Pancreas (tissue), 10 donors: ENCODE results near the gene GGN. TPM values are rescaled to one million over a fixed set of nuclear protein-coding genes. Genes with fewer than 3 reads are reported as not detected.
"Not testable (repeated sequence)": the region's sequence is repeated elsewhere in the genome, so short reads cannot be mapped to it uniquely, and the experiment has no call there.

Source experiments
- ATAC-seq, 4 donors: fragments of 200-7000 bp; cut with Tn5 transposase; one replicate each; pipeline versions ENCODE4 v1.8.0 to v1.9.1; 2020; ENCODE audit warnings: mild to moderate bottlenecking in 4 of 4, moderate library complexity in 4 of 4
- DNase-seq, 6 donors: peaks; one replicate each; pipeline ENCODE4 v3.0.0-alpha.2; 2020
- FAIRE-seq: peaks from 2 replicates; lab custom pipeline; 2012; peaks lifted over from hg19 to GRCh38; lab: Jason Lieb, UNC
- H3K27ac ChIP-seq, 4 donors: fragments of 200-600 bp; sonication (generic); 1 replicate in 3 of 4; 2 replicates in 1 of 4; pipeline versions ENCODE4 v1.5.0 to v1.8.0; 2020
- H3K27me3 ChIP-seq, 4 donors: fragments of 200-600 bp; one replicate each; pipeline ENCODE4 v1.8.0; 2021
- H3K36me3 ChIP-seq, 3 donors: fragments of 200-600 bp; sonication (generic) in 1 of 3; one replicate each; pipeline versions ENCODE4 v1.5.0 to v1.8.0; 2020 to 2021
- H3K4me1 ChIP-seq, 3 donors: fragments of 200-600 bp; one replicate each; pipeline ENCODE4 v1.8.0; 2021
- H3K4me3 ChIP-seq, 4 donors: fragments of 200-600 bp; sonication (generic) in 2 of 4; one replicate each; pipeline versions ENCODE4 v1.5.0 to v1.8.0; 2020 to 2021
- H3K9me3 ChIP-seq, 4 donors: fragments of 200-600 bp; one replicate each; pipeline ENCODE4 v1.8.0; 2021
- WGBS, 2 donors: extraction: QIAGEN DNeasy Blood & Tissue Kit; methylation state at CpG; one replicate each; pipeline ENCODE4 v1.1.7; 2013; 5-methylcytosine and 5-hydroxymethylcytosine counted together
- intact Hi-C, 3 donors: fragments of 100-400 bp; cut with DNase I; formaldehyde crosslinking; loops; one replicate each; pipeline versions ENCODE4 v1.11.1 to v1.14.2; 2022
- polyA plus RNA-seq, 2 donors: library from polyadenylated mRNA; stranded (reverse); fragments of 200-250 nt; gene quantifications; one replicate each; pipeline ENCODE4 v1.2.3, GENCODE V29; 2013
- total RNA-seq, 6 donors: library from RNA; stranded (reverse); fragmentation: NEBNext Ultra II Directional in 4 of 6; extraction: Animal tissue kit (Norgen Biotek cat#: 25700) in 4 of 6; gene quantifications; one replicate each; pipeline versions ENCODE4 v1.2.1 to v1.2.4, GENCODE V29; 2021 to 2023
- TF ChIP-seq, protein P1 (sequence below), 4 donors: fragments of 200-600 bp; sonication (generic) in 3 of 4; IDR thresholded peaks; one replicate each; pipeline versions ENCODE4 v1.5.0 to v1.8.0; 2021; ENCODE audit warnings: antibody characterized with exemption in 4 of 4
- donor health status: healthy with polysubstance abuse.
- donor health status: DM: no; HTN: no; CAD: no; lungs with moderate emphysema.
- donor health status: DM: no; HTN: no; CAD: no.
- donor health status: control.
- donor health status: control.
- donor health status: Bipolar disorder and iron deficiency.
- donor health status: DM: yes; HTN: yes; CAD: no.
- donor health status: DM: no; HTN: no; CAD: no.
- donor health status: DM: no; HTN: no; CAD: no.
- donor health status: DM: yes; HTN: yes; CAD: no.

Gene GGN
- total and polyA plus RNA-seq, 8 donors: 0.23 to 2.2 (median 0.29) TPM; not detected in 2

DNA sequence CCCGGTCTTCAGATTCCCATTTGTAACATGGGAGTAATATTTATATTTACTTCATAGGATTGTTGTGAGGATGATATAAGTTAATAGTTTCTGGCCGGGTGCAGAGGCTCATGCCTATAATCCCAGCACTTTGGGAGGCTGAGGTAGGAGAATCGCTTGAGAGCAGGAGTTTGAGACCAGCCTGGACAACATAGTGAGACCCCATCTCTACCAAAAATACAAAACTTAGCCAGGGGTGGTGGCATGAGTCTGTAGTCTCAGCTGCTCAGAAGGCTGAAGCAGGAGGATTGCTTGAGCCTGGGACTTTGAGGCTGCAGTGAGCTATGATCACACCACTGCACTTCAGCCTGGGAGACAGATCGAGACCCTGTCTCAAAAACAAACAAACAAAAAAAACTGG lies 41.0 kb downstream of the GGN start:
- H3K27me3 ChIP-seq: no peaks in the 10 kb centered on the region
- no peak for ATAC-seq
- TF ChIP-seq, protein P1, sequence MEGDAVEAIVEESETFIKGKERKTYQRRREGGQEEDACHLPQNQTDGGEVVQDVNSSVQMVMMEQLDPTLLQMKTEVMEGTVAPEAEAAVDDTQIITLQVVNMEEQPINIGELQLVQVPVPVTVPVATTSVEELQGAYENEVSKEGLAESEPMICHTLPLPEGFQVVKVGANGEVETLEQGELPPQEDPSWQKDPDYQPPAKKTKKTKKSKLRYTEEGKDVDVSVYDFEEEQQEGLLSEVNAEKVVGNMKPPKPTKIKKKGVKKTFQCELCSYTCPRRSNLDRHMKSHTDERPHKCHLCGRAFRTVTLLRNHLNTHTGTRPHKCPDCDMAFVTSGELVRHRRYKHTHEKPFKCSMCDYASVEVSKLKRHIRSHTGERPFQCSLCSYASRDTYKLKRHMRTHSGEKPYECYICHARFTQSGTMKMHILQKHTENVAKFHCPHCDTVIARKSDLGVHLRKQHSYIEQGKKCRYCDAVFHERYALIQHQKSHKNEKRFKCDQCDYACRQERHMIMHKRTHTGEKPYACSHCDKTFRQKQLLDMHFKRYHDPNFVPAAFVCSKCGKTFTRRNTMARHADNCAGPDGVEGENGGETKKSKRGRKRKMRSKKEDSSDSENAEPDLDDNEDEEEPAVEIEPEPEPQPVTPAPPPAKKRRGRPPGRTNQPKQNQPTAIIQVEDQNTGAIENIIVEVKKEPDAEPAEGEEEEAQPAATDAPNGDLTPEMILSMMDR (IDR thresholded peaks at IDR 0.05): no peak
- no peak for DNase-seq
- 72 to 78% methylated on average over 4 of the region's 4 CpGs for WGBS, 2 donors
- H3K36me3 ChIP-seq: no peaks in the 10 kb centered on the region
- no peak overlapping the region for H3K4me3 ChIP-seq
- intact Hi-C loops: no loop called here
- no peaks in the 10 kb centered on the region for H3K4me1 ChIP-seq
- no peak for FAIRE-seq
- H3K27ac ChIP-seq: no peak overlapping the region
- H3K9me3 ChIP-seq: no peaks in the 10 kb centered on the region

DNA sequence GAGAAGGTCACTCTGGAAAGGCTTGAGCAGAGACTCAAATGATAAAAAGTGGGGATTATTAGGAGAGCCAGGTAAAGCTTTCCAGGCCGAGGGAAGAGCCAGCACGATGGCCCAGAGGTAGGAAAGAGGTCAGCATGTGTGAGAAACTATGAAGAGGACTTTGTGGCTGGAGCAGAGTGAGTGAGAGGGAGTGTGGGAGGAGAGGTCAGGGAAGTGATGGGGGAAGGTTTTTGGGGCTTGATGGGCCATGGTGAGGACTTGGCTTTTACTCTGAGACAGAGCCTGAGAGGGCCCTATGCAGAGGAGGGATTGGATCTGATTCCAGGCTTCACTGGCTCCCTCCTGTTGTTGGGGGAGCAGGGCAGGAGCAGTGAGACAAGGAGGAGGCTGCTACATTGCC lies 46.9 kb downstream of the GGN start:
- TF ChIP-seq, protein P1 (IDR thresholded peaks at IDR 0.05): no peak
- Histone ChIP-seq H3K27me3 (no peaks in the 10 kb centered on the region), H3K4me3 (no peak overlapping the region), H3K27ac (no peak overlapping the region), H3K4me1 (no peaks in the 10 kb centered on the region), H3K36me3 (no peaks in the 10 kb centered on the region), H3K9me3 (no peaks in the 10 kb centered on the region)
- ATAC-seq (no peak), DNase-seq (no peak), FAIRE-seq (no peak)
- 87 to 94% methylated on average over 2 of the region's 2 CpGs for WGBS, 2 donors
- intact Hi-C loops: no loop called here

DNA sequence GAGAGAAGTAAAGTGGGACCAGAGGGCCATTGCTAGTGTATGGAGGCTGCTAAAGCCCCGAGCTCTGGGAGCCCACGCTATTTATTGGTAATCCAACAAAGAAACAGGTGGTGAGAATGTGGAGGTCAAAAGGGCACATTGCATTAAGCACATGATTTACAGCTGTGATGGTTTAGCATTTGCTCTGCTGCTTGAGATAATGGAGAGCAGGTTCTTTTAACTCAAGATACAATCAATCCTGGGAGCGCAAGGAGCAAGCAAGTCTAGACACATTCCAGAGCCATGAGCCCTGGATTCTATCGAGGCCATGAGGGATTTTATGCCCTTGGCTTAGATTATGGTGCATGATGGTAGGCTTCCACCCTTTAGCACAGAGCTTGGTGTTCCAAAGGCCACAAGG lies 48.8 kb downstream of the GGN start:
- ATAC-seq, FAIRE-seq, H3K27ac ChIP-seq: not testable (repeated sequence)

DNA sequence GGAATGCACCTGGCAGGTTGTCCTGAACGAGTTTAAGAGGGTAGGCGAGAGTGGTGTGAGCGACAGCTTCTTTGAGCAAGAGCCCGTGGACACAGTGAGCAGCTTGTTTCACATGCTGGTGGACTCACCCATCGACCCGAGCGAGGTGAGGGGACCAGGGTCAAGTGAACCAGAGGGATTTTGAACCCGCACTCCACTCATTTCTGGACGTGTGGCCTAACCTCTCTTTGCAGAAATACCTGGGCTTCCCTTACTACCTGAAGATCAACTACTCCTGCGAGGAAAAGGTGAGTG lies 50.5 kb downstream of the GGN start:
- intact Hi-C loops: no loop called here
- TF ChIP-seq, protein P1 (IDR thresholded peaks at IDR 0.05): no peak
- 41 to 48% methylated on average over 10 of the region's 10 CpGs for WGBS, 2 donors
- Histone ChIP-seq H3K27me3 (no peaks in the 10 kb centered on the region), H3K4me3 (peak overlapping the region in 3 of 4 donors; percentile 56 to 69 (median 59)), H3K36me3 (no peaks in the 10 kb centered on the region), H3K4me1 (no peaks in the 10 kb centered on the region), H3K27ac (peak overlapping the region in 3 of 4 donors; percentile 22 to 91 (median 68)), H3K9me3 (no peaks in the 10 kb centered on the region)
- no peak for DNase-seq
- FAIRE-seq: no peak
- no peak for ATAC-seq

More for the DNA sequence above, 48.8 kb downstream of the GGN start:
- H3K27me3 ChIP-seq, H3K4me3 ChIP-seq, DNase-seq, H3K9me3 ChIP-seq, intact Hi-C loops, H3K4me1 ChIP-seq, H3K36me3 ChIP-seq: not testable (repeated sequence)
- 54 to 60% methylated on average over 4 of the region's 4 CpGs for WGBS, 2 donors

DNA sequence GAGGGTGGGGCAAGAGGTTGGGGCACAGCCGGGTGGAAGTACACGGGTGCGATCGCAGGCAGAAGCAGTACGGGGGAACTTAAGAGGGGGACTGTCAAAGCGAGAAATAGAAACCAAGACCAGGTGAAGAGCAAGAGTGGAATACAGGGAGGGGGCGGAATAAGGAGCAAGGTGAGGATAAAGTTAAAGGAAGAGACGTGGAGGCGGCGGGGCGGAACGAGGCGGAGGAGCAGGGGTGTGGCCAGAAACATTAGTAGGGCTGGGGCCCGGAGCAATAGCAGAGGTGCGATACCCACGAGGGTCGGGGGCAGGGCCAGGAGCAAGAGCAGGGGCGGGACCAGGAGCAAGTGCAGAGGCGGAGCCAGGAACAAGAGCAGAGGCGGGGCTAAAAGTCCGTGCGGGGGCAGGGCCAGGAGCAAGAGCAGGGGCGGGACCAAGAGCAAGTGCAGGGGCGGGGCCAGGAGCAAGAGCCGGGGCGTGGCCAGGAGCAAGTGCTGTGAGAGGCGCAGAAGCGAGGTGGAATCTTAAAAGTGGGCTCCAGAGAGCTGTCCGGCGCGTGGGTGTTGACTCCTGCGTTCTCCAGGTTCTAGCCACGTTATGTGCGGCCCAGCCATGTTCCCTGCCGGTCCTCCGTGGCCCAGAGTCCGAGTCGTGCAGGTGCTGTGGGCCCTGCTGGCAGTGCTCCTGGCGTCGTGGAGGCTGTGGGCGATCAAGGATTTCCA lies 51.0 kb downstream of the GGN start:
- TF ChIP-seq, protein P1 (IDR thresholded peaks at IDR 0.05): no peak
- intact Hi-C loops: no loop called here
- Histone ChIP-seq H3K27ac (peak overlapping the region; percentile 61 to 91 (median 78)), H3K27me3 (no peaks in the 10 kb centered on the region), H3K36me3 (no peaks in the 10 kb centered on the region), H3K9me3 (no peaks in the 10 kb centered on the region), H3K4me3 (peak overlapping the region; percentile 56 to 69 (median 62)), H3K4me1 (no peaks in the 10 kb centered on the region)
- FAIRE-seq: peak; percentile 79
- 2% methylated on average over 36 to 41 of the region's 41 CpGs for WGBS, 2 donors
- peak; percentile 92 to 99 (median 96) for DNase-seq
- peak; percentile 75 to 87 (median 83) for ATAC-seq
